ENCODE results near the gene HEPN1. TPM values are rescaled to one million over a fixed set of nuclear protein-coding genes. Genes with fewer than 3 reads are reported as not detected.

Gene HEPN1
- polyA plus RNA-seq, 1 donor from 2014 or later = not detected

DNA sequence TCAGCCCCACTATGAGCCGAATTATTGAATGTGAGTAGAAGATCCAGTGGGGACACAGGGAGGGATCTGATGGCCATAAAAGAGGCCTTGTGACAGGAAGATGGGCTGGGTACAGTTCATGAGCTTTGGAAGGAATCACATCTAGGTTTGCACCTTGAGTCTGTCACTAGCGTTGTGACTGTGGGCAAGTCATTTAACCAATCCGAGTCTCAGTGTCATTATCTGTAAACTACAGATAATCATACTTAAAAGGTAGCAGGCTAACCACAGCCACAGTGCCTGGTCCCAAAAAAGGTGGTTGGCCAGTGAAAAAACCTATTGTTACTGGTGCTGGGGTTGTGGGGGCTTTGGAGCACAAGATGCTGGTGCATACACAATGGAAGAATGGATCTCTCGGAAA is 3.8 kb downstream of the HEPN1 start:
- TF ChIP-seq RAD21 (conservative IDR thresholded peaks at IDR 0.05) (no peak), REST (IDR thresholded peaks at IDR 0.05; ENCODE audit: borderline replicate concordance) (no peak), POLR2AphosphoS5 (IDR thresholded peaks at IDR 0.05) (no peak), TAF1 (IDR thresholded peaks at IDR 0.05; ENCODE audit: low read depth) (no peak), EP300 (conservative IDR thresholded peaks at IDR 0.05; ENCODE audit: poor library complexity, severe bottlenecking) (no peak), MXI1 (conservative IDR thresholded peaks at IDR 0.05; ENCODE audit: poor library complexity, severe bottlenecking) (no peak), SMC3 (conservative IDR thresholded peaks at IDR 0.05; ENCODE audit: poor library complexity) (no peak)
- TF ChIP-seq, protein P1, sequence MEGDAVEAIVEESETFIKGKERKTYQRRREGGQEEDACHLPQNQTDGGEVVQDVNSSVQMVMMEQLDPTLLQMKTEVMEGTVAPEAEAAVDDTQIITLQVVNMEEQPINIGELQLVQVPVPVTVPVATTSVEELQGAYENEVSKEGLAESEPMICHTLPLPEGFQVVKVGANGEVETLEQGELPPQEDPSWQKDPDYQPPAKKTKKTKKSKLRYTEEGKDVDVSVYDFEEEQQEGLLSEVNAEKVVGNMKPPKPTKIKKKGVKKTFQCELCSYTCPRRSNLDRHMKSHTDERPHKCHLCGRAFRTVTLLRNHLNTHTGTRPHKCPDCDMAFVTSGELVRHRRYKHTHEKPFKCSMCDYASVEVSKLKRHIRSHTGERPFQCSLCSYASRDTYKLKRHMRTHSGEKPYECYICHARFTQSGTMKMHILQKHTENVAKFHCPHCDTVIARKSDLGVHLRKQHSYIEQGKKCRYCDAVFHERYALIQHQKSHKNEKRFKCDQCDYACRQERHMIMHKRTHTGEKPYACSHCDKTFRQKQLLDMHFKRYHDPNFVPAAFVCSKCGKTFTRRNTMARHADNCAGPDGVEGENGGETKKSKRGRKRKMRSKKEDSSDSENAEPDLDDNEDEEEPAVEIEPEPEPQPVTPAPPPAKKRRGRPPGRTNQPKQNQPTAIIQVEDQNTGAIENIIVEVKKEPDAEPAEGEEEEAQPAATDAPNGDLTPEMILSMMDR (IDR thresholded peaks at IDR 0.05; ENCODE audit: poor library complexity, severe bottlenecking) = no peak
- Histone ChIP-seq H3K27me3 (ENCODE audit: insufficient read depth, low read depth, low read length) (peaks cover 18% of the 10 kb centered on the region), H2AFZ (ENCODE audit: low read depth, low read length) (no peak overlapping the region), H4K20me1 (ENCODE audit: insufficient read depth) (no peaks in the 10 kb centered on the region), H3K4me3 (ENCODE audit: low read length) (no peak overlapping the region), H3K79me2 (replicated peaks; ENCODE audit: insufficient read depth, low read length) (no peaks in the 10 kb centered on the region), H3K9me2 (ENCODE audit: insufficient read depth, low read length) (no peaks in the 10 kb centered on the region), H3K36me3 (ENCODE audit: insufficient read depth, low read length) (no peaks in the 10 kb centered on the region), H3K9me3 (ENCODE audit: low read length) (no peaks in the 10 kb centered on the region), H3F3A (ENCODE audit: insufficient read depth, low read length, poor library complexity, severe bottlenecking) (no peaks in the 10 kb centered on the region), H3K27ac (ENCODE audit: low read length) (no peak overlapping the region), H3K9ac (ENCODE audit: low read length) (no peak overlapping the region), H3K4me2 (ENCODE audit: low read length) (no peak overlapping the region)

- Histone ChIP-seq H3K36me3 (ENCODE audit: insufficient read depth, low read length) (no peaks in the 10 kb centered on the region), H3K27me3 (ENCODE audit: insufficient read depth, low read depth, low read length) (peaks cover 18% of the 10 kb centered on the region), H4K20me1 (ENCODE audit: insufficient read depth) (no peaks in the 10 kb centered on the region), H3F3A (ENCODE audit: insufficient read depth, low read length, poor library complexity, severe bottlenecking) (no peaks in the 10 kb centered on the region), H3K79me2 (replicated peaks; ENCODE audit: insufficient read depth, low read length) (no peaks in the 10 kb centered on the region), H3K4me3 (ENCODE audit: low read length) (no peak overlapping the region), H3K9me3 (ENCODE audit: low read length) (no peaks in the 10 kb centered on the region), H3K4me2 (ENCODE audit: low read length) (no peak overlapping the region), H3K9ac (ENCODE audit: low read length) (no peak overlapping the region), H2AFZ (ENCODE audit: low read depth, low read length) (no peak overlapping the region), H3K9me2 (ENCODE audit: insufficient read depth, low read length) (no peaks in the 10 kb centered on the region), H3K27ac (ENCODE audit: low read length) (no peak overlapping the region)
- TF ChIP-seq EP300 (conservative IDR thresholded peaks at IDR 0.05; ENCODE audit: poor library complexity, severe bottlenecking) (no peak), POLR2AphosphoS5 (IDR thresholded peaks at IDR 0.05) (no peak), RAD21 (conservative IDR thresholded peaks at IDR 0.05) (no peak), EZH2 (IDR thresholded peaks at IDR 0.05; ENCODE audit: borderline replicate concordance, insufficient read depth, low read length, poor library complexity, severe bottlenecking) (no peak), MXI1 (conservative IDR thresholded peaks at IDR 0.05; ENCODE audit: poor library complexity, severe bottlenecking) (no peak), REST (IDR thresholded peaks at IDR 0.05; ENCODE audit: borderline replicate concordance) (no peak), SMC3 (conservative IDR thresholded peaks at IDR 0.05; ENCODE audit: poor library complexity) (no peak), TAF1 (IDR thresholded peaks at IDR 0.05; ENCODE audit: low read depth) (no peak)
- TF ChIP-seq, protein P1 (IDR thresholded peaks at IDR 0.05; ENCODE audit: poor library complexity, severe bottlenecking) = no peak
Observed at GRCh38 chr11:124923296-124923695, 4.2 kb downstream of the HEPN1 start.
